Jurkat, Clone E6-1 (cell line): ENCODE results near the gene ELMOD3.
A peak's percentile ranks its signal among the peaks of the same experiment; 100 is the strongest.
"Not testable (repeated sequence)": the region's sequence is repeated elsewhere in the genome, so short reads cannot be mapped to it uniquely, and the experiment has no call there.

Experiments used
- DNase-seq: peaks from one replicate; pipeline ENCODE4 v3.0.0-alpha.2; 2011; ENCODE audit warnings: low read depth, low spot score
- H3K4me3 ChIP-seq: 2 replicates; pipeline ENCODE4 v1.5.1; 2011; ENCODE audit warnings: mild to moderate bottlenecking, low read length, control low read depth, moderate library complexity

Gene ELMOD3

GRCh38 chr2:85396531-85397470 lies 42.2 kb downstream of the ELMOD3 start:
- H3K4me3 ChIP-seq = no peak overlapping the region
- no peak for DNase-seq

GRCh38 chr2:85397925-85398331 lies 43.4 kb downstream of the ELMOD3 start:
- no peak for DNase-seq
- H3K4me3 ChIP-seq = no peak overlapping the region

DNA sequence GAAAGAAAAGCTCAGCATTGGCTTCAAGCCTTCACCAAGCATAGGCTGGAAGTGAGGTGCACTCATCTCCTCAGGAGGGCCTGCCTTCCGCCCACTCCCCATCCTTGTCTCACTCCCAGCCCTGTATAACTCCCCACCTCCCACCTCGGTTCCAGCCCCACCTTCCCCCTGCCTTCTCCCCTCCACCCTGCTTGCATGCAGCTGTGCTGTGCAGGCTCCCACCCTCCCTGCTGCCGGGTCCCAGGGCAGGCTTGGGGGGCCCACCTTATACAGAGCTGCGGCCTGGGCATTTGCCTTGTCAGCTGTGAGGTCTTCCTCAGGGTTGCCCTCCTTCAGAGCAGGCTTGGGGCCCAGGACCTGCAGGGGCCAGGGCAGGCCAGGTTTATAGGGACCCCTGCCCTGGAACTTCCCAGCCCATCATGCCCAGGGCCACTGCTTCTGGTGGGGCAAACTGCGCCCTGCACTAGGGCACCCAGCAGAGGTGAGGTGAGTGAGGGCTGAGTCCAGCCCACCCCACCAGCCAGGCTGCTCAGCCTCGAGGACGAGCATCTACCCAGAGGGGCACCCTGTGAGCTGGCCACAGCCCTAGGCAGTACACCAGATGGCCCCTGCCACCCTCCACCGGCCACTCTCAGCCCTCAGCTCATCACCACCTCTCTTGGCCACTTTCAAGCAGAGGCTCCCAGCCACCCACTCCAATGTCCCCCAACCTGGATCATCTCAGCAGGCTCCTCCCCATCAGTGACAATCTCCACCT lies 44.0 kb downstream of the ELMOD3 start:
- no peak overlapping the region for H3K4me3 ChIP-seq
- DNase-seq = no peak

GRCh38 chr2:85399183-85399455 lies 44.5 kb downstream of the ELMOD3 start:
- H3K4me3 ChIP-seq = no peak overlapping the region
- DNase-seq = no peak

GRCh38 chr2:85400023-85400422 lies 45.5 kb downstream of the ELMOD3 start:
- no peak overlapping the region for H3K4me3 ChIP-seq
- DNase-seq = no peak

- H3K4me3 ChIP-seq = no peak overlapping the region
- DNase-seq = no peak
Observed at GRCh38 chr2:85400541-85401463, 46.2 kb downstream of the ELMOD3 start.

DNA sequence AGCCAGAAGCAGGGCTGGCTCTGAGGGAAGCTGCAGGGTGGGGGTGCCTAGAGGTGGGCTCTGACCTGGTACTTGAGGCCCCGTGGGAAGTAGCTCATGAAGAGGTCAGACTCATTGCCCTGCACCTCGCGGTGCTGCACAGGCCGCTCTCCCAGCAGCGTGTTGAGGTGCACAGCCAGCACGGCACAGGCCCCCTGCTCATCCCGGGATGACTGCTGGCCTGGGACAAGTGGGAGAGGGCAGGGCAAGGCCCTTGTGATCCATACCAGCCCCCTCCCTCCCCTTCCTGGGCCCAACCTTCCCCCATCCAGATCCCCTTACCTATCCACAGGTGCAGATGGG lies 46.9 kb downstream of the ELMOD3 start:
- no peak for DNase-seq
- no peak overlapping the region for H3K4me3 ChIP-seq

DNA sequence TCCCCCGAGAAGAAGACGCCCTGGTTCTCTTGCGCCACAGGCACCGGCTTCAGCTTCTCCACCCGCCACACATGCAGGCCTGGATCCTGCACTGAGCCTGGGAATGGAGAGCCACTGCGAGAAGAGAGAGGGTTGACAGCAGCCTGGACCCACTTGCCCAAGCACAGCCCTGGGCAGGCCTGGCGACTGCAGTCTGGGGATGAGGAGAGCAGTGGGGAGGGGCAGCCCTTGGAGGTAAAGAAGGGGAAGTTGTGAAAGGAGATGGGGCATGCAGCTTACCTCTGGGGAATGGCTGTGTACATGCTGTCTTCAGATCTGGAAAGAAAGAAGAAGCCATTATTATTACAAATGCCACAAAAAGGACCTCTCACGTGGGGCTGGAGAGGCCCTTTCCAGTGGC lies 47.3 kb downstream of the ELMOD3 start:
- DNase-seq = no peak
- H3K4me3 ChIP-seq = no peak overlapping the region

DNA sequence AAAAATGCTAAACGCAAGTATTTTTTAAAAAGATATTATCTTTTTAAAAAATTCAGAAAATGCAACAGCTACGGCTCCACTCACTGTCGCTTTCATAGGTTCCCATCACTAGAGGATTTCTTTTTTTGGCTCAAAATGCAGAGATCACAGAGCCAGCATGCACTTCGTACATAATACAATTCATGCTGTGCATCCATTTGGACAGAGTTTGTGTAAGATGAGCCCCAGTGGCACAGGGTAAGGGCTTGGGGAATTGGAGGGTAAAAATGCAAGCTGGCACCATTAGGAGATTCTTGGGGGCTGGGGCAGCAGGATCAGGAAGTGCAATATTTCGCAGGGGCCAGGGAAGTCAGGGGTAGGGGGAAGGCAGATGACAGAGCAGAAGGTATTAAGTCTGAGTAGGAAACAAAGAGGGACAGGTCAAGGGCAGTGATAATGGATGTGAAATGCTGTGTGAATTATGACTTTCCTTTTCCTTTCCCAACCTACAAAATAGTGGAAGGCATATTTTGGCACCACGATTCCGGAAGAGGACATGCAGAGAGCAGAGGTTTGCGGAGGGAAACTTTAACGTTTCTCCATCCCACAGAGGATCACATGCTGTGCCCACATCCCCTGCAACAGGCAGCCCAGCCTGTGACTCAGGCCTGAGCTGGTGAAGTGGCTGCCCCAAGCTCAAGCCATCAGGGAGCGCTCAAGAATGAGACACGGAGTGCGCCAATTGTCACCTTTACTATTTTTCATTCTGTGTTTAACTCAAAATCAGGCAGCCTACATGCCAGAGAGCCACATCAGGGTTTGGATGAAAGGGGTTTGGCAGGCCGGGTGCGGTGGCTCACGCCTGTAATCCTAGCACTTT lies 50.9 kb downstream of the ELMOD3 start:
- DNase-seq = peak; percentile 94
- peak overlapping the region; percentile 43 for H3K4me3 ChIP-seq

DNA sequence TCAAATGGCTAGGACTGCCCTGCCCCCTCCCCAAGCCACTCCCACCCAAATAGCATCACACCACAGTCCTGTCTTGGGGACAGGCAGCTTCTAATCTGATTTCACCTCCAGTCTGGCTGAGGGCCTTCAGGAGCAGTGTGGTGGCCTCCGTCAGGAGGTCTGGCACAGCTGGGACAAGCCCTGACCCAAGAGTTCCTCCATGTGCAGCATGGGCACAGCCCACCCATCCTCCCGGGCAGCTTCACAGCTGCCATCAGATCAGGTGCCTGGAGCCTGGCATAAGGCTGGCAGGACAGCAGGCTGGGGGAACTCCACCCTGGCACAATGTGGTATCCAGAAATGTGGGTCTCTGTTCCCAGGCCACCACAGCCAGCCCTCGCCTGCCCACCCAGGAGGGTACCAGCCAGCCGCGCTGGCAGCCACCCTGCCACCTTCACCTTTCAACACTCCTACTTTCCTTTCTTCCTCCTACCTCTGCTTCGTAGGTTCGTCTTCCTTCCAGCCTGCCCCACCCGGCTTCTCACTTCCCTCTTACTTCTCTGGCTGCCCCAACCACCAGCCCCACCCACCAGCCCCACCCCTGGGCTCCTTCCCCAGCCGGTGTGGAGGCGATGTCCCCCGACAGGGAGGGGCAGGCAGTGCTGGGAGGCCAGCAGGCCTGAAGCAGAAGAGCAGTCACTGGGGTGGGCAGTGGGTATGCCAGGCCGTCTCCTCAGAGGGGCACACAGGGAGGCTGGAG lies 55.4 kb downstream of the ELMOD3 start, which contains the start of gene CAPG:
TSS of gene CAPG (minus strand) at position 522 of the 739 bp plus-strand sequence. CDS start 8,221 bp downstream, outside the sequence.
- H3K4me3 ChIP-seq = peak within 1 kb of the TSS; percentile 62
- no peak for DNase-seq

- peak overlapping the region; percentile 62 for H3K4me3 ChIP-seq
Observed at GRCh38 chr2:85410584-85411404, 56.2 kb downstream of the ELMOD3 start.

DNA sequence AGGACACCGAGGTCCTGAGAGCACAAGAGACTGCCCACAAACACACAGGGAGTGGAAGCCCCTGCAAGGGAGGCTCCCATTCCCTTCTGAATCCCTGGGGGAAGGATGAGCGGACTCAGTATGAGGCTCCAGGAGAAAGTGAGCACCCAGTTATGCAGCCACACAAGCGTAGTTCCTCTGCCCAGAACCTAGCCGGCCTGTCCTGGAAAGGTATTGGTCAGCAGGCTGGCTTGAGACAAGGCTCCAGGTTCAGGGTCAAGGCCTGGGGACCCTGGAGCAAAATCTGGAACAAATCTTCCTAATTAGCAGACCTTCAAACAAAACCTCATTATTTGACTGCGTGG lies 56.8 kb downstream of the ELMOD3 start:
- no peak for DNase-seq
- no peak overlapping the region for H3K4me3 ChIP-seq

More at GRCh38 chr2:85410584-85411404, 56.2 kb downstream of the ELMOD3 start:
- no peak for DNase-seq

GRCh38 chr2:85413592-85414420 lies 59.2 kb downstream of the ELMOD3 start:
- DNase-seq = no peak
- no peak overlapping the region for H3K4me3 ChIP-seq

GRCh38 chr2:85414421-85414759 lies 59.8 kb downstream of the ELMOD3 start:
- H3K4me3 ChIP-seq, DNase-seq: not testable (repeated sequence)

GRCh38 chr2:85414761-85415553 lies 60.4 kb downstream of the ELMOD3 start:
- no peak for DNase-seq
- no peak overlapping the region for H3K4me3 ChIP-seq
